Stimulated activated CD4-positive, alpha-beta T cell treated with anti-CD3 and anti-CD28 coated beads, TNF-alpha, amount 100 ng/mL, for 1 hour (primary cell): ENCODE measurements around the gene OGFR.

Experiments
- DNase-seq, 3 donors: peaks; one replicate each; pipeline ENCODE4 v3.0.0-alpha.2; 2020; ENCODE audit warnings: low read depth in 3 of 3, low spot score in 1 of 3

Gene OGFR

GRCh38 chr20:62799459-62799858 is 5.2 kb upstream of the OGFR start:
- no peak for DNase-seq

- no peak for DNase-seq
Measured at GRCh38 chr20:62799873-62800272, 4.8 kb upstream of the OGFR start.

- DNase-seq, result no peak
Measured at GRCh38 chr20:62800314-62801259, 4.0 kb upstream of the OGFR start.

GRCh38 chr20:62801284-62802010 is 3.2 kb upstream of the OGFR start:
- no peak for DNase-seq

GRCh38 chr20:62802026-62802712 is 2.5 kb upstream of the OGFR start:
- DNase-seq, result no peak

GRCh38 chr20:62804021-62804626 is 511 bp upstream of the OGFR start:
- no peak for DNase-seq

- no peak for DNase-seq
Measured at GRCh38 chr20:62805155-62805710, 598 bp downstream of the OGFR start.

- DNase-seq, result no peak
Measured at GRCh38 chr20:62805711-62806382, 1.2 kb downstream of the OGFR start.

GRCh38 chr20:62806383-62807050 is 1.9 kb downstream of the OGFR start:
- no peak for DNase-seq

- DNase-seq, result no peak
Measured at GRCh38 chr20:62807444-62808210, 3.0 kb downstream of the OGFR start.

- DNase-seq, result peak in 2 of 3 donors; percentile 54 to 70
Measured at GRCh38 chr20:62808211-62808865, 3.7 kb downstream of the OGFR start.

- DNase-seq, result no peak
Measured at GRCh38 chr20:62809530-62810428, 5.1 kb downstream of the OGFR start.

GRCh38 chr20:62811320-62811719 is 6.7 kb downstream of the OGFR start:
- DNase-seq, result no peak

GRCh38 chr20:62811720-62812119 is 7.1 kb downstream of the OGFR start:
- no peak for DNase-seq

- DNase-seq, result no peak
Measured at GRCh38 chr20:62812181-62812906, 7.7 kb downstream of the OGFR start.

- DNase-seq, result no peak
Measured at GRCh38 chr20:62812907-62813200, 8.2 kb downstream of the OGFR start.

GRCh38 chr20:62813588-62813987 is 9.0 kb downstream of the OGFR start:
- DNase-seq, result no peak
